Measurements from ENCODE around the gene PCBP1.
"Not testable (repeated sequence)": the region's sequence is repeated elsewhere in the genome, so short reads cannot be mapped to it uniquely, and the experiment has no call there.

Gene PCBP1

DNA sequence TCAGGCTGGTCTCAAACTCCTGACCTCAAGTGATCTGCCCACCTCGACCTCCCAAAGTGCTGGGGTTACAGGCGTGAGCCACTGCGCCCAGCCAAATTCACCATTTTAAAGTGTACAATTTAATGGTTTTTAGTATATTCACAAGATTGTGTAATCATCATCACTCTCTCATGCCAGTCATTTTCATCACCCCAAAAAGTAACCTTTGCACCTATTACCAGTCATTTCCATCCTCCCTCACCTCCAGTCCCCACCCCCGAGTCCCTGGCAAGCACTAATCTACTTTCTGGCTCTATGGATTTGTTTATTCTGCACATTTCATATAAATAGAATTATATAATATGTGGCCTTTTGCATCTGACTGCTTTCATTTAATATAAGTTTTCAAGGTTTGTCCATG lies 10.8 kb downstream of the PCBP1 start:
- no peak for DNase-seq (ENCODE audit: low read depth in 2 of 2)

DNA sequence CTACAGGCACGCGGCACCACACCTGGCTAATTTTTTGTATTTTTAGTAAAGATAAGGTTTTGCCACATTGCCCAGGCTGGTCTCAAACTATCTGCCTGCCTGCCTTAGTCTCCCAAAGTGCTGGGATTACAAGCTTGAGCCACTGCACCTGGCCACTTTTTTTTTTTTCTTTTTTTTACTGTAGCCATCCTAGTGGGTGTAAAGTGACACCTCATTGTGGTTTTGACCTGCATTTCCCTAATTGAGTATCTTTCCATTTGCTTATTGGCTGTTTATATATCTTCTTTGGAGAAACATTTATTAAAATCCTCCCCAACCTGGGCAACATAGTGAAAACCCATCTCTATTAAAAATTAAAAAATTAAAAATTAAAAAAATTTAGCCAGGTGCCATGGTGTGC lies 12.0 kb downstream of the PCBP1 start:
- DNase-seq (ENCODE audit: low read depth in 2 of 2) = no peak

GRCh38 chr2:70101174-70101573 lies 13.9 kb downstream of the PCBP1 start:
- DNase-seq (ENCODE audit: low read depth in 2 of 2) = no peak

DNA sequence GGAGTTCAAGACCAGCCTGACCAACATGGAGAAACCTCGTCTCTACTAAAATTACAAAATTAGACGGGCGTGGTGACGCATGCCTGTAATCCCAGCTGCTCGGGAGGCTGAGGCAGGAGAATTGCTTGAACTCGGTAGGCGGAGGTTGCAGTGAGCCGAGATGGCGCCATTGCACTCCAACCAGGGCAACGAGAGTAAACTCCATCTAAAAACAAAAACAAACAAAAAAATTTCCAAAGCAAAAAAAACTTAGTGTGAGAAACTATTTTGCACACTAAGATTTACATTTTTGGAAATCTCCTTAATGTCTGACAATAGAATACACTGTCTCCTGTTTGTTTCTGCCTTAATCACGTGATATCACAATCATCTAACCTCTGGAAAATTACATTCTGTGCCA lies 14.4 kb downstream of the PCBP1 start:
- not testable (repeated sequence) for DNase-seq (ENCODE audit: low read depth in 2 of 2)

GRCh38 chr2:70102323-70102905 lies 15.1 kb downstream of the PCBP1 start:
- not testable (repeated sequence) for DNase-seq (ENCODE audit: low read depth in 2 of 2)

DNA sequence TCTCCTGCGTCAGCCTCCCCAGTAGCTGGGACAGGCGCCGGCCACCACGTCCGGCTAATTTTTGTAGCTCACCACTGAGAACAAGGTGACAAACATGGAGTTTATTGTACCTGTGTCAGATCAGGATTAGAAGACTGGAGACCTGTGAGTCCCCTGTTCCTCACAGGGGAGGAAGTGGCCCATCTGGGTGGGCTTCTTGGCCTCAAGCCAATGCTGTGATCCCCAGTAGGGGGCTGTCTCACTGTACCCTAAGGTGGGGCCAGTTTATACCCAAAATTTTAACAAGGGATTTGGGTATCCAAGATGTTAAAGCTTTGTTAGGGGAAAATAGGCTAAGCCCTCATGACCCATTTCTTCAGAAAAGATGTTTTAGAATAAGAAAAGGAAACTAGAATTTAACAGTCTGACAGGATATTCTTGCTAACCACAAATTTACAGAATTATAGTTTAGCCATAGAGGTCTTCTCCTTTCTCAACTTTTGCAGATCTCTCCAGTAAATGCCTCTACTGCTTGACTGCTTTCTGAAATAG lies 16.3 kb downstream of the PCBP1 start:
- DNase-seq (ENCODE audit: low read depth in 2 of 2) = no peak

- peak; percentile 71 to 72 for DNase-seq (ENCODE audit: low read depth in 2 of 2)
These were observed 17.2 kb downstream of the PCBP1 start for GRCh38 chr2:70104231-70105111.

DNA sequence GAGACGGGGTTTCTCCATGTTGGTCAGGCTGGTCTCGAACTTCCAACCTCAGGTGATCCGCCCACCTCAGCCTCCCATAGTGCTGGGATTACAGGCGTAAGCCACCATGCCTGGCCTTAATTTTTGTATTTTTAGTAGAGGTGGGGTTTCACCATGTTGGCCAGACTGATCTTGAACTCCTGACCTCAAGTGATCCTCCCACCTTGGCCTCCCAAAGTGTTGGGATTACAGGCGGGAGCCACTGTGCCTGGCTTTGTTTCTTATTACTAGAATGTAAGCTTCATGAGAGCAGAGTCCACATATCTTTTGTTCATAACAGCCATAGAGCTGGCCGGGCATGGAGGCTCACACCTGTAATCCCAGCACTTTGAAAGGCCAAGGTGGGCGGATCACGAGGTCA lies 18.9 kb downstream of the PCBP1 start:
- not testable (repeated sequence) for DNase-seq (ENCODE audit: low read depth in 2 of 2)

- DNase-seq (ENCODE audit: low read depth in 2 of 2) = not testable (repeated sequence)
These were observed 23.1 kb downstream of the PCBP1 start for GRCh38 chr2:70110397-70110796.

DNA sequence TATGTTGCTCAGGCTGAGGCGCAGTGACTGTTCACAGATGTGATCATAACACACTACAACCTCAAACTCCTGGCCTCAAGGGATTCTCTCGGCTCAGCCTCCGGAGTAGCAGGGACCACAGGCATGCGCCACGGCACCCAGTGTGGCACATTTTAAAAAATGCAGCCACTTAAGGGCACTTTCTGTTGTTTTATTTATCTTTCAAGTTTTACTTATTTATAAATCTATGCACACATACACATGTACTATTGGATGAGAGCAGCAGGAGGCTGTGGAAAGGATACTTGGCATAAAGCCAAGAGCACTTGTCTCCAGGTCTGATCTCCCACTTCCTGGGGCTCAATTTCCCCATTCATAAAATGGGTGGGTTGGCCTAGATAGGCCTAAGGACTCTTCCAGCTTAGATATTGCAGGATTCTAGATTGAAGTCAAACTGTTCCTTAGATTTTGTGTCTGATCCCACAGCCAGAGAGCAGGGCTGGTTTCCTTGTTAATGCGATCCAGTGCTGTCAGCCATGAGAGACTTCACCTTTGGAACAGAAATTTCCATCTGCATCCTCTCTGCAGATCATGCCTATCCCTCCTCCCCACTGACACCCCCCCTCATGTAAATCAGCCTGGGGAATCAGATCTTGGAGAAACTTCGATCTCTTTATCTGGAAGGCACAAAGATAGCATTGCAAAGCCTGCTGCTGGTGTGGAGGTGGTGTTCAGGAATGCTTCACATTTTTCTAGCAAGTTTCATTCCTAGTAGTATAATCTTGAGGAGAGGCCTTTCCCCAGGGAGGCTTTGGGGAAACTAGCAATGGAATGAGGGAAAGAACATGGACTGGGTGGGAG lies 24.7 kb downstream of the PCBP1 start:
- peak; percentile 77 to 78 for DNase-seq (ENCODE audit: low read depth in 2 of 2)

GRCh38 chr2:70113359-70114070 lies 26.2 kb downstream of the PCBP1 start:
- DNase-seq (ENCODE audit: low read depth in 2 of 2) = no peak

DNA sequence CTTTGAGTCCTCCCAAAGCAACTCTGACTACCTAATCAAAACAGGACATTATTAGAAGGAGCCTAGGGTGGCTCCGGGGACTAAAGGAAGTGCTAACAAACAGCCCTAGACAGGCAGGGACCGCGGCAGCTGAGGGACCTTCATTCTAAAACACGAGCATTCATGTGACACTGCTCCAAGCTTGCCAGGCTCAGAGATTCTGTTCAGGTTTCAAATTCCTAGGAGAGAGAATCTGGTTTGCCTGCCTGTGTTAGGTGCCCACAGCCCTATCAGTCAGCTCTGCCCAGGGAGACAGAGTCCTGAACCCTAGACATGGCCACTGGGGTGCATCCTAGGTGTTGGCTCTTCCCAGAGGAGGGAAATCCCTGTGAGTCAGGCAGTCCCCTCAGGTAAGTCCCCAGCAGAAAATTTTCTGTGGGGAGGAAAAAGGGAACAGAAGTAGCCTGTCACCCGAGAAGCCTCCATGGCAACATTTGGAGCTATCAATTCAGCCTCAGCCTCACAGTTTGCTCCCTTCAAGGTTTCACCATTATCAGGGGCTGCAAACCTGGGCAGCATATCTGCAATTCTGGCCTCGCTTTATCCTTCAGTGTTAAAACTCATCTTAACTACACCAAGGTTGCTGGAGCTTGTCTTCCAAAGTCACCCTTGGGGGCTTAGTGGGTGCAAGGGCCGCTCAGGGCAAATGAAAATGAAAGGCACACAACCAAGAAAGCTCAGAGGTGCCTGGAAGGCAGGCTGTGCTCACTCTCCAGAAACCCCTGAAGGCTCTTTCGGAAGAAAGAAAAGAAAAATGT lies 28.6 kb downstream of the PCBP1 start:
- no peak for DNase-seq (ENCODE audit: low read depth in 2 of 2)

DNA sequence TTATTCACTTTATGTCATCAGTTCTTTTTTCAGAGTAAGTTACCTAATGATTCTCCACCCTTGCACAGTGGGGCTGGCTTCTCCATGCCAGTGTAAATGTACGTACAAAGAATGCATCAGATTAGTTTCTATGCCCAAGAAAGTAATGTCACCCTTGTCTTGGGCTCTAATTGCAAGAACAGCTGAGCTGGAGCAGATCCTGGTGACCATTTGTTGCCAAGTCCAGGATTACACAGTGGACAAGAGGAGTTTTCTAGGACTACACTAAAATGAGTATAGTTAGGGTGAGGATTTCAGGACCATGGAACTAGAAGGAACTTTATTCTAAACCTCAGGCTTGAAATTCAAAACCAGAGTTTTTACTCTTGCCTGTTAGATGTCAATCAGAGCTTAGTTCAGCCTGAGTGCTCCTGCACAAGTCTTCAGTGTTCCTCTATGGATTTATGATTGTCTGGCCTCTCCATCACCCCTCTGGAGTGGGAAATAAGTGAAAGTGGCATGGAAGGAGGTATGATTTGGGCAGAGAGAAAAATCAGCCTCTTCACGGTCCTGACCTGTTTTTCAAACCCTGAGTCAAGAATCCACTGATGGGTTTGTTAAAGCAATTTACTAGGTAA lies 29.8 kb downstream of the PCBP1 start:
- no peak for DNase-seq (ENCODE audit: low read depth in 2 of 2)

DNA sequence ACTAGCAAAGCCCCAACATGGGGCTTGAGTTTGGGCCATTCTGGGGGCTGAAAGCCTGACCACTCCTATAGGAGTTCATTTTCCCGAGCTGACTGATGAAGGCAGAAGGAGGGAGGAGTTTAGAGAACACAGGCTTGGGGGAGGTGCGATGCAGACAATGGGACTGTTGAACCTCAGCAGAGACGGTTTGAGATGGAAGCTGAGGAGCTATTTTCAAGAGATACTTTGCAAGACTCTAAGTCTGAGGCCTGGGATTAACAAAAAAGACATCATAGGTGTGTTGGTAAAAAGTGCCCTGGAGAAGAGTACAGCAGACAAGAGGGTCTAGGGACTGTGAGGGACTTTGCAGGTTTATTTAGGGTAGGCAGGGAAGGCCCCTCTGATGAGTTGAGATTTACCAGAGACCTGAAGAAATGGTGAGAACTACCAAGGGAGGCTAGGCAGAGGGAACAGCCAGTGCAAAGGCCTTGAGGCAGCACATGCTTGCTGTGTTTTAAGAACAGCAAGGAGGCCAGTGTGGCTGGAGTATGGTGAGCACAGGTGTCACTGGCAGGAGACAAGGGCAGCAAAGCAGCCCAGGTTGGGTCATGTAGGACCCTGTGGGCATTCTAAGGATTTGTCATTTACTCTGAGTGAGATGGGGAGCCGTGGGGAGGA lies 31.6 kb downstream of the PCBP1 start:
- DNase-seq (ENCODE audit: low read depth in 2 of 2) = no peak

- DNase-seq (ENCODE audit: low read depth in 2 of 2) = no peak
These were observed 34.5 kb downstream of the PCBP1 start for GRCh38 chr2:70121627-70122372.

DNA sequence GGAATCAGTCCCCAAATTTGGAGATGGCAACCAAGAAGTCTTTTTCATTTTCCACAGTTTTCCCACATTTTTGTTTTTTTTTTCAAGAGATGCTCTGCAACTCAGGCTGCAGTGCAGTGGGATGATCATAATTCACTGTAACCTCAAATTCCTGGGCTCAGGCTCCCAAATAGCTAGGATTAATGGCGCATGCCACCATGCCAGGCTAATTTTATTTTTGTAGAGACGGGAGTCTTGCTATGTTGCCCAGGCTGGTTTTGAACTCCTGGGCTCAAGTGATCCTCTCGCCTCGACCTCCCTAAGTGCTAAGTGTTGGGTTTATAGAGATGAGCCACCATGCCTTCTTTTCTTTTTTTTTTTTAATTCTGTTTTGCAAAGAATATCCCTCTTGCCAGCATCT lies 35.2 kb downstream of the PCBP1 start:
- DNase-seq (ENCODE audit: low read depth in 2 of 2) = no peak

GRCh38 chr2:70123051-70123828 lies 36.0 kb downstream of the PCBP1 start:
- DNase-seq (ENCODE audit: low read depth in 2 of 2) = peak in 1 of 2 experiments; percentile 37

DNA sequence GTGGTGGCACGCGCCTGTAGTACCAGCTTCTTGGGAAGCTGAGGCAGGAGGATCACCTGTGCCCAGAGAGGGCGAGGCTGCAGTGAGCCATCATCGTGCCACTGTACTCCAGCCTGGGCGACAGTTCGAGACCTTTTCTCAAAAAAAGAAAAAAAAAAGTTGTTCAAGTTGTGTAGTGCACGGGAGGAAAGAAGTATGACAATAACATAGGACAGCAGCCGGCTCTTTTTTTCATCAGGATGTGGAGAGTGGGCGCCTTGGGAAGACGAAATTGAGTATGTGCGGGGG lies 36.5 kb downstream of the PCBP1 start:
- DNase-seq (ENCODE audit: low read depth in 2 of 2) = no peak

All from fibroblast of skin of left biceps (primary cell).